HG03196 (cell line): ENCODE results near the gene KRTAP21-3.

Source experiments
- ATAC-seq: cut with Tn5 transposase; IDR thresholded peaks from one replicate; pipeline ENCODE4 v1.9.1; 2021; ENCODE audit not compliant: unreplicated experiment

KRTAP21-3 gene

DNA sequence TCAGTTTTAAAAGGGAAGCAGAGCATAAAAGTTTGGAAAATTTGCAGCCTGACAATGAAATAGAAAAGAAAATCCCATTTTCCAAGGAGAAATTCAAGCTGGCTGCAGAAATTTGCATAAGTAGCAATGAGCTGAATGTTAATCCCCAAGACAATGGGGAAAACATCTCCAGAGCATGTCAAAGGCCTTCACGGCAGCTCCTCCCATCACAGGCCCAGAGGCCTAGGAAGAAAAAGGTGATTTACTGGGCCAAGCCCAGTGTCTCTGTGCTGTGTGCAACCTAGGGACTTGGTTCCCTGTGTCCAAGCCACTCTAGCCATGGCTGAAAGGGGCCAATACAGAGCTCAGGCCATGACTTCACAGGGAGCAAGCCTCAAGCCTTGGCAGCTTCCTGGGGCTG, 49.8 kb downstream of the KRTAP21-3 start:
- ATAC-seq: no peak
